DND-41 (cell line): ENCODE measurements around the gene MEGF8.

ENCODE experiments used
- ATAC-seq: fragments of 200-7000 bp; cut with Tn5 transposase; 3 replicates; pipeline ENCODE4 v1.9.1; 2021; ENCODE audit warnings: low read depth; ENCODE audit not compliant: insufficient read depth
- DNase-seq: peaks from one replicate; pipeline ENCODE4 v3.0.0-alpha.2; 2020
- H2AFZ ChIP-seq: 2 replicates; pipeline ENCODE4 v1.6.0; 2012; ENCODE audit warnings: low read depth, low read length
- H3K27ac ChIP-seq: 2 replicates; pipeline ENCODE4 v1.5.1; 2012; ENCODE audit warnings: low read length, inconsistent platforms
- H3K27me3 ChIP-seq: fragments of 200-600 bp; sonication (generic); 2 replicates; pipeline ENCODE4 v1.6.0; 2012; ENCODE audit warnings: low read length, mild to moderate bottlenecking, inconsistent platforms; ENCODE audit not compliant: insufficient read depth, poor library complexity
- H3K36me3 ChIP-seq: 2 replicates; pipeline ENCODE4 v1.5.1; 2012; ENCODE audit warnings: low read length, inconsistent platforms; ENCODE audit not compliant: insufficient read depth
- H3K4me1 ChIP-seq: 2 replicates; pipeline ENCODE4 v1.5.1; 2012; ENCODE audit warnings: mild to moderate bottlenecking, low read length; ENCODE audit not compliant: insufficient read depth
- H3K4me2 ChIP-seq: 2 replicates; pipeline ENCODE4 v1.6.0; 2012; ENCODE audit warnings: mild to moderate bottlenecking, moderate library complexity, low read length, inconsistent platforms; ENCODE audit not compliant: insufficient read depth
- H3K4me3 ChIP-seq, 2 experiments: fragments of 200-600 bp in 1 of 2; shearing (Covaris generic) in 1 of 2; 2 replicates each; pipeline ENCODE4 v1.5.1; 2012 to 2016; ENCODE audit warnings: inconsistent platforms in 2 of 2, low read length in 2 of 2, mild to moderate bottlenecking in 2 of 2, low read depth in 1 of 2, moderate library complexity in 1 of 2
- H3K79me2 ChIP-seq: 2 replicates; pipeline ENCODE4 v1.6.0; 2012; ENCODE audit warnings: low read length, inconsistent platforms; ENCODE audit not compliant: insufficient read depth
- H3K9ac ChIP-seq: 2 replicates; pipeline ENCODE4 v1.6.0; 2012; ENCODE audit warnings: low read depth, mild to moderate bottlenecking, inconsistent platforms, low read length, moderate library complexity
- H3K9me3 ChIP-seq: 2 replicates; pipeline ENCODE4 v1.5.1; 2012; ENCODE audit warnings: low read length, moderate library complexity, mild to moderate bottlenecking, inconsistent platforms; ENCODE audit not compliant: insufficient read depth, severe bottlenecking
- H4K20me1 ChIP-seq: 2 replicates; pipeline ENCODE4 v1.6.0; 2012; ENCODE audit warnings: low read length; ENCODE audit not compliant: insufficient read depth
- EZH2 ChIP-seq: IDR thresholded peaks from 3 replicates; pipeline ENCODE4 v1.6.1; 2012; ENCODE audit warnings: borderline replicate concordance, low read depth, mild to moderate bottlenecking, moderate library complexity, low read length, inconsistent platforms; ENCODE audit not compliant: severe bottlenecking
- TF ChIP-seq, protein P1 (sequence below): IDR thresholded peaks from 2 replicates; pipeline ENCODE4 v1.5.1; 2012; ENCODE audit warnings: borderline replicate concordance, low read length, moderate library complexity, mild to moderate bottlenecking; ENCODE audit not compliant: poor library complexity, severe bottlenecking; ENCODE audit errors: extremely low read depth

MEGF8 gene

GRCh38 chr19:42289556-42290041, 35.8 kb upstream of the MEGF8 start:
- H4K20me1 ChIP-seq: peaks cover 44% of the 10 kb centered on the region
- no peak overlapping the region for H3K4me3 ChIP-seq
- TF ChIP-seq, protein P1, sequence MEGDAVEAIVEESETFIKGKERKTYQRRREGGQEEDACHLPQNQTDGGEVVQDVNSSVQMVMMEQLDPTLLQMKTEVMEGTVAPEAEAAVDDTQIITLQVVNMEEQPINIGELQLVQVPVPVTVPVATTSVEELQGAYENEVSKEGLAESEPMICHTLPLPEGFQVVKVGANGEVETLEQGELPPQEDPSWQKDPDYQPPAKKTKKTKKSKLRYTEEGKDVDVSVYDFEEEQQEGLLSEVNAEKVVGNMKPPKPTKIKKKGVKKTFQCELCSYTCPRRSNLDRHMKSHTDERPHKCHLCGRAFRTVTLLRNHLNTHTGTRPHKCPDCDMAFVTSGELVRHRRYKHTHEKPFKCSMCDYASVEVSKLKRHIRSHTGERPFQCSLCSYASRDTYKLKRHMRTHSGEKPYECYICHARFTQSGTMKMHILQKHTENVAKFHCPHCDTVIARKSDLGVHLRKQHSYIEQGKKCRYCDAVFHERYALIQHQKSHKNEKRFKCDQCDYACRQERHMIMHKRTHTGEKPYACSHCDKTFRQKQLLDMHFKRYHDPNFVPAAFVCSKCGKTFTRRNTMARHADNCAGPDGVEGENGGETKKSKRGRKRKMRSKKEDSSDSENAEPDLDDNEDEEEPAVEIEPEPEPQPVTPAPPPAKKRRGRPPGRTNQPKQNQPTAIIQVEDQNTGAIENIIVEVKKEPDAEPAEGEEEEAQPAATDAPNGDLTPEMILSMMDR: no peak
- no peak for TF ChIP-seq EZH2
- H3K27me3 ChIP-seq: no peaks in the 10 kb centered on the region
- no peak overlapping the region for H3K27ac ChIP-seq
- no peaks in the 10 kb centered on the region for H3K9me3 ChIP-seq
- H3K9ac ChIP-seq: no peak overlapping the region
- H2AFZ ChIP-seq: no peak overlapping the region
- peaks cover 19% of the 10 kb centered on the region for H3K79me2 ChIP-seq
- DNase-seq (no peak), ATAC-seq (no peak)
- H3K4me2 ChIP-seq: no peak overlapping the region
- H3K36me3 ChIP-seq: peaks cover 86% of the 10 kb centered on the region
- H3K4me1 ChIP-seq: peaks cover 17% of the 10 kb centered on the region

DNA sequence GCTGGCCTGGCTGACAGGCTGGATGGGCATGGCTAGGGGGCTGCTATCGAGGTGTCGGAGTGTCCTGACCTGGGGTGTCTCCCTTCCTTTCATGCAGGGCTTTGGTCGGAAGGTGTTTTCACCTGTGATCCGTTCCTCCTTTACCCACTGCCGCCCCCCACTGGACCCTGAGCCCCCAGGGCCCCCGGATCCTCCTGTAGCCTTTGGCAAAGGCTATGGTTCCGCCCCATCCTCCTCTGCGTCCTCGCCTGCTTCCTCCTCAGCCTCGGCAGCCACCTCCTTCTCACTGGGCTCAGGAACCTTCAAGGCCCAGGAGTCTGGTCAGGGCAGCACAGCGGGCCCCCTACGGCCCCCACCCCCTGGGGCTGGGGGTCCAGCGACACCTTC, 35.3 kb upstream of the MEGF8 start:
- Histone ChIP-seq H3K4me1 (peaks cover 12% of the 10 kb centered on the region), H4K20me1 (peaks cover 40% of the 10 kb centered on the region), H3K9me3 (no peaks in the 10 kb centered on the region), H3K36me3 (peaks cover 89% of the 10 kb centered on the region), H3K9ac (no peak overlapping the region), H3K79me2 (peaks cover 13% of the 10 kb centered on the region), H3K27ac (no peak overlapping the region), H3K4me3 (no peak overlapping the region), H3K4me2 (no peak overlapping the region), H3K27me3 (no peaks in the 10 kb centered on the region), H2AFZ (no peak overlapping the region)
- ATAC-seq: no peak
- TF ChIP-seq EZH2: no peak
- TF ChIP-seq, protein P1: no peak
- no peak for DNase-seq

GRCh38 chr19:42290523-42291434, 34.7 kb upstream of the MEGF8 start:
- peak; percentile 74 for ATAC-seq
- H3K27ac ChIP-seq: no peak overlapping the region
- peak; percentile 64 for DNase-seq
- TF ChIP-seq, protein P1: peak; percentile 66
- TF ChIP-seq EZH2: no peak
- peaks cover 7% of the 10 kb centered on the region for H3K79me2 ChIP-seq
- no peak overlapping the region for H3K9ac ChIP-seq
- H3K27me3 ChIP-seq: no peaks in the 10 kb centered on the region
- no peaks in the 10 kb centered on the region for H3K9me3 ChIP-seq
- H2AFZ ChIP-seq: no peak overlapping the region
- H4K20me1 ChIP-seq: peaks cover 36% of the 10 kb centered on the region
- peaks cover 95% of the 10 kb centered on the region for H3K36me3 ChIP-seq
- H3K4me1 ChIP-seq: peaks cover 5% of the 10 kb centered on the region
- H3K4me3 ChIP-seq: no peak overlapping the region
- H3K4me2 ChIP-seq: no peak overlapping the region
